ENCODE results near the gene NETO1.

NETO1 gene

DNA sequence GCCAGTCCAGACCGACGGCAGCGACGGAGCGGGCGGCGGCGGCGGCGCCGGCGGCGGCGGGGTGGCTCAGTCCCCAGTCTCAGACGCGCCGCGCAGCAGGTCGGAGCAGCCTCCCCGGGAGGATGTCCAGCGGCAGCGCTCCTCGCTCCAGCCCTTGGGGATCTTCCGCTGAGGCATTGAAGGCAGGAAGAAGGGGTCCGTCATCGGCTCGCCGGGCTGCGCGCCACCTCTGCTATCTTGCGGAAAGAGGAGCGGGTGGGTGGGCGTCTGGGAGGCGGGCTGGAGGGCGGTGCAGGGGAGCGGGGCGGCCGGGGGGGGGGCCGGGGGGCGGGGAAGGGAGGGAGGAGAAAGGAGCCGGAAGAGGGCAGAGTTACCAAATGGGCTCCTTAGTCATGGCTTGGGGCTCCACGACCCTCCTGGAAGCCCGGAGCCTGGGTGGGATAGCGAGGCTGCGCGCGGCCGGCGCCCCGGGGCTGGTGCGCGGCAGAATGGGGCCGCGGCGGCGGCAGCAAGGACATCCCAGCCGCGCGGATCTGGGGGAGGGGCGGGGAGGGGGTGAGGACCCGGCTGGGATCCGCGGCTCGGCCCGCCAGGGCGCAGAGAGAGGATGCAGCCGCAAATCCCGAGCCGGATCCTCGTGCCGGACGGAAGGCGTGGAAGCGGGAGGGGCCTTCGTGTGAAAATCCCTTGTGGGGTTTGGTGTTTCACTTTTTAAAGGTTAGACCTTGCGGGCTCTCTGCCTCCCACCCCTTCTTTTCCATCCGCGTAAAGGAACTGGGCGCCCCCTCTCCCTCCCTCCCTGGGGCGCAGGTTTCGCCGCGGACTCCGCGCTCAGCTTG, at the start of gene NETO1:
Gene NETO1 (minus strand): TSS at position 242 of the 839 bp plus-strand sequence. CDS start 696 bp downstream, outside the sequence.
- no peak for DNase-seq (ENCODE audit: low read depth in 2 of 2)

DNA sequence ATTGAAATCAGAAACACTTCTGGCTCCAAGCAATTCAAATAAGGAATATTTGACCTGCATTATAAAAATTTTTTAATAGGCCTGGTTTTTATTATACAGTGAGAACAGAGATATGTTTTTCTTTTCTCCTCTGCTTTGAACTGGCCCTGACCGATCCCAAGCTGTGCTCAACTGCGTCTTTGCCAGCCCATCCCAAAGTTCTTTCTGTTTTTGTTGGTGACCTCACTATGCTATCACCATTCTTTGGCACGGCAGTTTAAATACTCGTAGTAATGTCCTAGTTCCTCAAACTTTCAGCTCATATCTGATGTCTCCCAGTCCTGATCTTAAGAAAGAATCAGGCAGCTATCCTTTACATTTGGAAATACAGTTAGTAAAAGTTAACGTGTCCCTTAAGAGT, 42.3 kb upstream of the NETO1 start:
- no peak for DNase-seq (ENCODE audit: low read depth in 2 of 2)

GRCh38 chr18:72908181-72908580, 40.4 kb upstream of the NETO1 start:
- no peak for DNase-seq (ENCODE audit: low read depth in 2 of 2)

- no peak for DNase-seq (ENCODE audit: low read depth in 2 of 2)
Observed at GRCh38 chr18:72903033-72903432, 35.2 kb upstream of the NETO1 start.

DNA sequence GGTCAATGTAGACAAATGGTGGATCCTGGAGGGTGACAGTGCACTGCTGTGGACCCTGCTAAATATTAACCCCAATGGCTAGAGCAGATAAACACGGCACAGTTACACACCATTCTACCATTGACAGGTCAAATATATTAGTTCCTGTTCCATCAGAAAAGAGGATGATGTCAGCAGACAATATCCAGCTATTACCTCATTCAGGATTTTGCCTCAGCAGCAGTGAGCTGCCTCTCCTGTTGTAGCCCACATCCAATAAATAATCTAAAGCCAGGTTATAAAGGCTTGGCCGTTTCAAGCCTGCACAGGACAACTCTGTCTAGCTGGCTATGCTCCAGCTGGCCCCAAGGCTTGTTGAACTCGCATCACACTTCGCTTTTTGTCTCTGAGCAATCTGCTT, 31.6 kb upstream of the NETO1 start:
- no peak for DNase-seq (ENCODE audit: low read depth in 2 of 2)

DNA sequence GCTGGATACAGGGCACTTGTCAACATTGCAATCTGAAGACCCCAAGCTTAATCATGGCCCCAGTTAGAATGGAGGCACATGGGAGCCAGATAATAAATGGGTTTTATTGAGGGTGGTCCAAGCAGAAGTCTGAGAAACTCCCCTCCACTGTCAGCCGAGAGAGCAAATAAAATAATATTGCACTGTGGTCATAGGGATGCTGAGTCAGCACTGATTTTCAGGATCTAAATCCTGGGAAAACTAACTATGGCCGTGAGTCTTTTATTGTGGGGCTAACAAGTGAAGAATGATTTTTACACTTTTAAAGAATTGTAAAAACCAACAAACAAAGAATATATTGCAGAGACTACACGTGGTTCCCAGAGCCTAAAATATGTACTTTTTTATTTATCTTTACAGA, 31.1 kb upstream of the NETO1 start:
- DNase-seq (ENCODE audit: low read depth in 2 of 2), result no peak

DNA sequence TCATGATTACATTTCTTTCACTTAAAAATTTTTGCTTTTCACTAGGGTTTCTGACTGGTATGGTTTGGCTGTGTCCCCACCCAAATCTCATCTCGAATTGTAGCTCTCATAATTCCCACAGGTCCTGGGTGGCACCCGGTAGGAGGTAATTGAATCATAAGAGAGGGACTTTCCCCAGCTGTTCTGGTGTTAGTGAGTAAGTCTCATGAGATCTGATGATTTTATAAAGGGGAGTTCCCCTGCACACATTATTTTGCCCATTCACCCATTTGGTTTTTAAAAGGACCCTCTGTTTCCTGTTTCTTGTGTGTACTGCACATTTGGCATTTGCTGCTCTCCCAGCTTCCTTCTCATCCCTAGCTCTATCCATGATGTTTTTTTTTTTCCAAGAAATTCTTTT, 27.8 kb upstream of the NETO1 start:
- no peak for DNase-seq (ENCODE audit: low read depth in 2 of 2)

GRCh38 chr18:72878561-72878960, 10.8 kb upstream of the NETO1 start:
- DNase-seq (ENCODE audit: low read depth in 2 of 2), result no peak

DNA sequence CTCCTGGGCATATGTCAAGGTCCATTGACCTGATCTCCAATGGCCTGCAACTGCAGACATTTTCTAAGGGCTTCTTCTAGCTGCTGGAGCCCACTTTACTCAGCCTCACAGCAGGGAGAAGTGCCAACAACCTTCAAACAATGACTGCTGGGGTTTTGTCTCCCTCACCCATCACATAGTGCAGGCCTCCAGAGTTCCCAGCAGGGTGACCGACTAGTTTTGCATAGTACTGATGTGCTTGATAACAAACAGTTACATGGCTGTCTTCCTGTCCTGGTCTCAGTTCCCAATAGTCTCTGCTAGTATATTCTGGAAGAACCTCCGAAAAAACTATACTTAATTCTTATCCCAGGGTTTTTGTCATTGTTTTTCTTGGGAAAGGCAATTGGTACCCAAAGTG, 10.4 kb upstream of the NETO1 start:
- no peak for DNase-seq (ENCODE audit: low read depth in 2 of 2)

GRCh38 chr18:72871091-72871490, 3.3 kb upstream of the NETO1 start:
- DNase-seq (ENCODE audit: low read depth in 2 of 2), result no peak

GRCh38 chr18:72869226-72870185, 1.7 kb upstream of the NETO1 start:
- no peak for DNase-seq (ENCODE audit: low read depth in 2 of 2)

DNA sequence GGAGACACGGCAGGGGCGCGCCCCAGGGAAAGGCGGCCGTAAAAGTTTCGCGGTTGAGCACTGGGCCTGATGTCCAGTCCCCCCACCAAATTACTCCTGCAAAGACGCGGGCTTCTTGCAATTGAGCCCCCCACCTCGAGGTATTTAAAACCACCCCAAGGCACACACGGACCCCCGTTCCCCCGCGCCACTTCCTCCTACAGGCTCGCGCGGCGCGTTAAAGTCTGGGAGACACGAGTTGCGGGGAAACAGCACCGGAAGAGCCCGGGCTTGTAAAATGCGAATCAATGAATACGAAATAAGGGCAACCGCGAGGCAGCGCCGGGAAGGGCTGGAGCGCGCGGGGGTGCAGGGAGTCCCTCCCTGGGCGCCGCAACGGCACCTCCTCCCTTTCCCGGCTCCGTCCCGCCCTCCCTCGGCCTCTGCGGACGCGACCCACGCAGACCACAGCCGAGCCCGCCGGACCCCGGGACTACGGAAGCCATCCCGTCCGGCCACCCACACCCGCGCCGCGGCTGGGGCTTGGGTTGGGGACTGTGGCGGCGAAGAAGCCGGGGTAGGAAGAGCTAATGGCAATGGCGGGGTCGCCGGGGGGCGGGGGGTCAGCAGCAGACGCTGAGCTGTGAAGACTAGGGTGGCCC, 918 bp upstream of the NETO1 start:
- no peak for DNase-seq (ENCODE audit: low read depth in 2 of 2)

GRCh38 chr18:72866901-72867745, 664 bp downstream of the NETO1 start:
- DNase-seq (ENCODE audit: low read depth in 2 of 2), result no peak

GRCh38 chr18:72866442-72866900, 1.3 kb downstream of the NETO1 start:
- DNase-seq (ENCODE audit: low read depth in 2 of 2), result no peak

GRCh38 chr18:72863754-72864153, 4.0 kb downstream of the NETO1 start:
- no peak for DNase-seq (ENCODE audit: low read depth in 2 of 2)

- no peak for DNase-seq (ENCODE audit: low read depth in 2 of 2)
Observed at GRCh38 chr18:72859088-72859487, 8.7 kb downstream of the NETO1 start.

DNA sequence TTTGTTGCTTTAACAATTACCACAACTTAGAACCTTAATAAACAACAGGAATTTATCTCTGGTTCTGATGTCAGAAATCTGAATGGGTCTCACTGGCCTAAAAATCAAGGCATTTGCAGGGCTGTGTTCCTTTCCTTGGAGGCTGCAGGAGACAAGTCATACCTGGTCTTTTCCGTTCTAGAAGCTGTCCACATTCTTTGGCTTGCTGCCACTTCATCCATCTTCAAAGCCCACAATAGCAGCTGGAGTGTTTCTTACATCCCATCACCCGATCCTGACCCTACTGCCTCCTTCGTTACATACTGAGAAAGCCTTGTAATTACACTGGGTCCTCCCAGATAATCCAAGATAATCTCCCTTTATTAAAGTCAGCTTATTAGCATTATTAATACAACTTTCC, 18.1 kb downstream of the NETO1 start:
- no peak for DNase-seq (ENCODE audit: low read depth in 2 of 2)

DNA sequence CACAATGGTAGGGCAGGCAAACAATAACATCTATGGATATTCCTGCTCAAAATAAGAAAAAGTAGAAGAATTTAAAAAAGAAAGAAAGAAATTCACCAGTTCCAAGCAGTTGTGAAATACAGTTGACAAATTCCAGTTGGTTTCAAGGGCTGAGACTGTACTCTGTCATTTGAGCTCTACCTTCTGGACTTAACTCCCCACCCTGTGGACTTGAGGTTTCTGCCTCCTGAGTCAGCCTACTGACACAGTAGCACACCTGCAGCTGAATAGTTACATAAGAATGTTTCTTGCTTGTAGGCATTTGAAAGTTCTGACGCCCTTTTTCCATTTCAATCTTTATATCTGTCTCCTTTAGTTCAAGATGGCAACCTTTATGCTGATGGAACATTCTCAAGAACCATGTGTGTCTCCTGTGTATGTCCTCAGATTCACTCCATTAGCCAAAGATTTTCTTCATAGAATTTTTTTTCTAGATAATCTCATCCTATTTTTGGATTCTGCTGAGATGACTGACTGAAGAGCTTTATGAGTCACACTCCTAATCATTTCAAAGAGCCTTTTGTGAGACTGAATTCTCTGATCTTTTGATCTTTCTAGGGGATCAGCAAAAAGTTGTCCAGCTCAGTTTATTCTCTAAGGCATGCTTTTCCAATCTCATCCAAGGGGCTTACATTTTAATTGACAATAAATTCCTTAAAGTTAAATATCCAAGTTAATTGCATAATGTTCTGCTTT, 19.1 kb downstream of the NETO1 start:
- no peak for DNase-seq (ENCODE audit: low read depth in 2 of 2)

DNA sequence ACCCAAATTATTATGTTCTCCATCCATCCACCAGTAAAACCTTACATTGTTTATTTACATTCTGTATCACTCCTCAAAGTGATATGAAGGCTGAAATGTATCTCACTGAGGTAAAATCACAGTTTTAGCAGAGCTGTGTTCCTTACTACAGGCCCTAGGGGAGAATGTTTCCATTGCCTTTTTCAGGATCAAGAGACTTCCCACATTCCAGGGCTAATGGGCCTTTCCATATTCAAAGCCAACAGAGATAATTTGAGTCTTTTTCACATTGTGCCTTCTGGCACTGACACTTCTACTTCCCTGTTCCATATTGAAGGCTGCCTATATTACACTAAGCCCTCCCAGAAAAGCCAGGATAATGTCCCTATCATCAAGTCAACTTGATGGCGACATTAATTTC, 20.0 kb downstream of the NETO1 start:
- no peak for DNase-seq (ENCODE audit: low read depth in 2 of 2)

DNA sequence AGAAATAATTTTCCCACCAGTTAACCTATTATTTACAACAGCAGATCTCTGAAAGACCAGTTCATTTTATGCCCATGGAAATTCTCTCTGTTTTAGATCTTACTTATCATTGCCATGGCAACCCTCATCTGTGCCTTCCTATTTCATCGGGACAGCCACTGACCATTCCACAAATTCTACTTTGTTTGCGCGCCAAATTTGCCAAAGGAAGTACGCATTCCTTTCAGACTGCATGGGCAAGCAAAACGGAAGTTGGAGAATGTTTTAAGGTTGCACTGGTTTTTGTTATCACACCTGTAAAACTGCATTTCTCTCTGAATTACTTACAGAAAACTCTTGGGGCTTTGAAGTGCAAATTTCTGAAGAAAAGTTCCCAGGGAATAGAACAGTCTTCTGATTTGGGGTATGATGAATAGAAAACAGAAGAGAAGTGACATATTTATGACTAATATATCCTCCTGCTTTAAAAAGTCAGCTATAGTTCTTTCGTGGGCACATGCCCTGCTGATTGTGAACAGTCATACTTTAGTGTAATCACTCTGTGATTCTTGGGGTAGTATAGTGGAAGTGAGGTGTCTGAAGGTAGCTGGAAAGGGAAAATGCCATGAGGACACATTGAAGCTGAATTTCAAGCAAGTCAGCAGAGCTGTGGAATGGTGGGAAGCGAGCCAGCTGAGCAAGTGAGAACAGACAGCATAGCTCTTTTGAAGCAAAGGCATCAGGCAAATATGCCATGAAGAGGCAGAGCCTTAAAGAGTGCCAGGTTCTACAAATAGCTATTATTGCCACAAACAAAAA, 20.9 kb downstream of the NETO1 start:
- no peak for DNase-seq (ENCODE audit: low read depth in 2 of 2)
